ENCODE data around the gene SARDH.

The SARDH gene

DNA sequence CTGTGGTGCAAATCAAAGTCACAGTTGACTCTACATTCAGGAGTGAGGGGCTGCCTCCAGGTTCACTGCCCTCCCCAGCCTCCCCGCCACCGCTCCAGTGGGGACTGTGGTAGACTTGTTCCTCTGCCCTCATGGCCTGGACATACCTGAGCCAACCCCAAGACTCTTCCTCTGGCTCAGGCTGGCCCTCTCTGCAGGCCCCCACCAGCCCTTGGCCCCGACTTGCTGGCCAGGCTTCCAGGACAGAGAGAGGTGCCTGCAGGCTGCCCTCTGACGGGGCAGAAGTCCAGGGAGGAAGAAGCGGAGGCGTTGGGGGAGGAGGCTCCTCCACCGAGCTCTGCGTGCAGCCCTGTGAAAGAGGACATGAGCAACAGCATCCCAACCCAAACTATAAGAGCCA lies 2.8 kb upstream of the SARDH start:
- ChIA-PET POLR2A (no interaction called here), CTCF (no interaction called here)
- TF ChIP-seq FOXM1 (IDR thresholded peaks at IDR 0.05; ENCODE audit: borderline replicate concordance) (no peak), FOXA1 (IDR thresholded peaks at IDR 0.05) (no peak), TARDBP (IDR thresholded peaks at IDR 0.05) (no peak), BHLHE40 (IDR thresholded peaks at IDR 0.05; ENCODE audit: borderline replicate concordance) (no peak), L3MBTL2 (conservative IDR thresholded peaks at IDR 0.05) (no peak), SUZ12 (IDR thresholded peaks at IDR 0.05) (no peak), ELF4 (IDR thresholded peaks at IDR 0.05) (no peak), FOXK2 (IDR thresholded peaks at IDR 0.05) (no peak), NFRKB (IDR thresholded peaks at IDR 0.05) (no peak), CTBP1 (IDR thresholded peaks at IDR 0.05; ENCODE audit: borderline replicate concordance) (no peak), HDGF (IDR thresholded peaks at IDR 0.05; ENCODE audit: borderline replicate concordance) (no peak), LEF1 (IDR thresholded peaks at IDR 0.05; ENCODE audit: borderline replicate concordance) (no peak), SP1 (IDR thresholded peaks at IDR 0.05) (no peak), ARNT (IDR thresholded peaks at IDR 0.05) (no peak), ZNF384 (IDR thresholded peaks at IDR 0.05) (no peak)
- TF ChIP-seq, protein P1, sequence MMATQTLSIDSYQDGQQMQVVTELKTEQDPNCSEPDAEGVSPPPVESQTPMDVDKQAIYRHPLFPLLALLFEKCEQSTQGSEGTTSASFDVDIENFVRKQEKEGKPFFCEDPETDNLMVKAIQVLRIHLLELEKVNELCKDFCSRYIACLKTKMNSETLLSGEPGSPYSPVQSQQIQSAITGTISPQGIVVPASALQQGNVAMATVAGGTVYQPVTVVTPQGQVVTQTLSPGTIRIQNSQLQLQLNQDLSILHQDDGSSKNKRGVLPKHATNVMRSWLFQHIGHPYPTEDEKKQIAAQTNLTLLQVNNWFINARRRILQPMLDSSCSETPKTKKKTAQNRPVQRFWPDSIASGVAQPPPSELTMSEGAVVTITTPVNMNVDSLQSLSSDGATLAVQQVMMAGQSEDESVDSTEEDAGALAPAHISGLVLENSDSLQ (IDR thresholded peaks at IDR 0.05): no peak
- DNase-seq (ENCODE audit: extremely low spot score): no peak

DNA sequence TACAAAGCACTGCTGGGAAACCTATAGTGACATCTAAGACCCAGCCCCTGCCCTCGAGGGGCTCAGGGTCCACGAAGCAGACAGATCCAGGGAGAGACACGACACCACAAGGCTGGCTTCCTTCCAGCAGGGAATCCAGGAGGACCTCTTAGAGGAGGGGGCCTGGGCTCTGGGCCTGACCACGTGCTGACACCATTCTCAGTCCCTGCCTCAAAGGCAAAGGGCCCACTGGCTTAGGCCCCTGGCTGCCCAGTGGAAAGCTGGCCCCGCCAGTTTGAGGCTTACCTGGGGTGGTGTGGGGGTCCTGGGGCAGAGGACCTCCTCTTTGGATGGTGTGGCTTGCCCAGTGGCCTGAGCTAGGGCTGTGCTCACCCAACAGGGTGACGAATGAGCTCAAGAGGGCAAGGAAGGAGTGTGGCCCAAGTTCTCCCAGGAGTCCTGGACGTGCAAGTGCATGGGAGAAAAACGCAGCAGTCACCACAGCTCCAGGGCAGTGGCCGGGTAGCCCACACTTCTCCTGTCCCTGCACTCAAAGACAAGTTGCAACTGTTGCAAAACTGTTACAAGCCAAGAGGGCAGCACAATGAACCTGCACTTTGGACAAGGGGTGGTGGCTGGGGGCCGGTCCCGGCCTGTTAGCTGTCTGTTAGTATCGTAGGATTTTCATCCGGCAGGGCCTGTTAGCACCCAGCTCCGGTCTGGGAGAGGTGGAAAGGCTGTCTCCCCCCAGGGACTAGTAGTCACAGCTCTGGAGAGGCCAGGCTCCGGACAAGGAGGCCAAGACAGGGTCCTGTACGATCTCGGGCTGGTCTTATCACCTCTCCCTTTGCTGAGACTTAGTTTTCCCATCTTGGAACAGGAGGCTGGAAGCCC lies 1.5 kb upstream of the SARDH start:
- ChIA-PET CTCF (interaction anchor here (0.5 kb wide), 1 partner anchor 218 kb away, joined by 3 read pairs; no protein-coding TSS in a partner anchor), POLR2A (no interaction called here)
- DNase-seq (ENCODE audit: extremely low spot score): no peak
- no peak for TF ChIP-seq L3MBTL2 (conservative IDR thresholded peaks at IDR 0.05)
- TF ChIP-seq NFRKB (IDR thresholded peaks at IDR 0.05): no peak
- TF ChIP-seq ZNF384 (IDR thresholded peaks at IDR 0.05): no peak
- TF ChIP-seq SP1 (IDR thresholded peaks at IDR 0.05): no peak
- TF ChIP-seq ARNT (IDR thresholded peaks at IDR 0.05): no peak
- no peak for TF ChIP-seq SUZ12 (IDR thresholded peaks at IDR 0.05)
- TF ChIP-seq FOXM1 (IDR thresholded peaks at IDR 0.05; ENCODE audit: borderline replicate concordance): no peak
- no peak for TF ChIP-seq TARDBP (IDR thresholded peaks at IDR 0.05)
- no peak for TF ChIP-seq HDGF (IDR thresholded peaks at IDR 0.05; ENCODE audit: borderline replicate concordance)

DNA sequence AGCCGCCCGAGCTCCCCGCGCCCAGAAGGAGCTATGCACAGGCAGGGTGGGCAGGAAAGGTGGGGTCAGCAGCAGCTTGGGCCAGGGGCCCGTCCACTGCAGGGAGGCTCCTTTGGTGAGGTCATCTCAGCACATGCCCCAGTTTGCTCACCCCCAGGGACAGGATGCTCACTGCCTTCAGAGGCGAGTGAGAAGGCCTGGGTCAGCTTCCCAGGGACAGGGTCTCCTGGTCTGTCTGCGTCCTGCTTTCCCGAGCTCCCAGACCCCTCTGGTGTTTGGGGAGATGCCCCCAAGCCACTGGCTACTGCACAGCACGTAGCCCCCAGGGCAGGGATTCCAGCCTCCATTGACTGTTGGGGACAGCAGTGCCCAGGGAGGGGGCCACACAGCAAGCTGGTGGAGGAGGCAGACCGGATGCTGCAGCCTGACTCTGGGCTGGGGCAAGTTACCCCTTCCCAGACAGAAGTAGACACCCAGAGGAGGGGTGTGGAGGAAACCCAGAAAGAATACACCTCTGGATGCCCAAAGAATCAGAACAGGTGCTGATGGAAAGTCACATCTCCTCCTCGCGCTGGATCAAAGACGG lies 581 bp upstream of the SARDH start:
- no peak for DNase-seq (ENCODE audit: extremely low spot score)
- CTCF ChIA-PET: interaction anchor here (0.5 to 0.6 kb wide), 2 partner anchors 8 to 217 kb away, joined by 3 read pairs; no protein-coding TSS in a partner anchor
- POLR2A ChIA-PET: no interaction called here
- TF ChIP-seq, protein P1 (IDR thresholded peaks at IDR 0.05): no peak
- no peak for TF ChIP-seq NFRKB (IDR thresholded peaks at IDR 0.05)

DNA sequence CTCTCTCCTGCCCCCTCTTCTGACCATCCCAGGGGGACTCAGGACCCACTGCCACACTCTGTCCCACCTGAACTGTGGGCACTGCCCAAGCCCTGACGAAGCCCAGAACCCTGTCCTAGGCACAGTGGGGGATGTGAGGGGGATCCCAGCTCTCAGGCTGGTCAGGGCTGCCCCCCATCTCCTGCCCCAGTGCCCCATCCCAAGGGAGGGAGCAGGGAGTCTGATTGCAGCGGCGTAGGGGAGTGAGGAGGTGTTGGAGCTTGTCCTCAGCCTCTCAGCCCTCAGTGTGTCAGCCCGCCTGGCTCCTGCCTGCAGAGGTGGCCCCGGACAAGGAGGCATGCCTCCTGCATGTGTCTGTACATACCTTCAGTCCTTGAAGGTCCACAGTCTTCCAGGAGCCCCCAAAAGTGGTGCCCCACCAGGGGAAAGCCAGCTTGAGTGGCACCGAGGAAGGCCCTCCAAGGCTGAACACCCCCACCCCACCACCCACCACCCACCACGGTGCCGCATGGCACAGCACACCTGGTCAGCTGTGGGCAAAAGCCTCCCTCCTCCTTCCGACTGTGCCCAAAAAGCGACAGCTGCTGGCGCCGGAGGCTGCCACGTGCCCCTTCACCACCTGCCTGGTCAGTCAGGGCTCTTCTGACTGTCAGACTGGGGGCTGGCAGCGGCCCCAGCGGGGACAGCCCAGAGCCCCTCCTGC lies 930 bp downstream of the SARDH start:
- no peak for TF ChIP-seq FOXM1 (IDR thresholded peaks at IDR 0.05; ENCODE audit: borderline replicate concordance)
- TF ChIP-seq ZNF384 (IDR thresholded peaks at IDR 0.05): no peak
- ChIA-PET CTCF (no interaction called here), POLR2A (no interaction called here)
- DNase-seq (ENCODE audit: extremely low spot score): no peak

DNA sequence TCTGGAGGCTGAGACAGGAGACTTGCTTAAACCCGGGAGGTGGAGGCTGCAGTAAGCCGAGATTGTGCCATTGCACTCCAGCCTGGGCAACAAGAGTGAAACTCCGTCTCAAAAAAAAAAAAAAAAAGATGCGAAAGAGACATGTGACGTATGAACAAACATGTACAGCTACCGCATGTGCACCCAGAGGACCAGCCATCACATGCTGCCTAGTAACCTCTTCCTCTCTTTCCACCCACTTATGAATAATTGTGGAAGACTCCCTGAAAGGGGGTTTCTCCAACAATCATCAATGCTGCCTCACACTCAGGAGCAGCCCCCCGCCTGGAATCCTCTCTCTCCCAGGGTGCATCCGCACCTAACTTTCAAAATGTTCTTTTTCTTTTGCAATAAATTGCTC lies 2.2 kb downstream of the SARDH start:
- CTCF ChIA-PET: no interaction called here
- no peak for DNase-seq (ENCODE audit: extremely low spot score)
- TF ChIP-seq ELF4 (IDR thresholded peaks at IDR 0.05): no peak
- TF ChIP-seq FOXA1 (IDR thresholded peaks at IDR 0.05): no peak
- TF ChIP-seq, protein P1 (IDR thresholded peaks at IDR 0.05): no peak
- no peak for TF ChIP-seq FOXK2 (IDR thresholded peaks at IDR 0.05)
- no peak for TF ChIP-seq ARNT (IDR thresholded peaks at IDR 0.05)
- TF ChIP-seq LEF1 (IDR thresholded peaks at IDR 0.05; ENCODE audit: borderline replicate concordance): no peak
- no peak for TF ChIP-seq SUZ12 (IDR thresholded peaks at IDR 0.05)
- no peak for TF ChIP-seq BHLHE40 (IDR thresholded peaks at IDR 0.05; ENCODE audit: borderline replicate concordance)
- TF ChIP-seq SP1 (IDR thresholded peaks at IDR 0.05): no peak
- TF ChIP-seq ZNF384 (IDR thresholded peaks at IDR 0.05): no peak
- TF ChIP-seq NFRKB (IDR thresholded peaks at IDR 0.05): no peak
- no peak for TF ChIP-seq HDGF (IDR thresholded peaks at IDR 0.05; ENCODE audit: borderline replicate concordance)
- no peak for TF ChIP-seq L3MBTL2 (conservative IDR thresholded peaks at IDR 0.05)
- no peak for TF ChIP-seq CTBP1 (IDR thresholded peaks at IDR 0.05; ENCODE audit: borderline replicate concordance)
- no peak for TF ChIP-seq FOXM1 (IDR thresholded peaks at IDR 0.05; ENCODE audit: borderline replicate concordance)
- no peak for TF ChIP-seq TARDBP (IDR thresholded peaks at IDR 0.05)
- POLR2A ChIA-PET: no interaction called here

DNA sequence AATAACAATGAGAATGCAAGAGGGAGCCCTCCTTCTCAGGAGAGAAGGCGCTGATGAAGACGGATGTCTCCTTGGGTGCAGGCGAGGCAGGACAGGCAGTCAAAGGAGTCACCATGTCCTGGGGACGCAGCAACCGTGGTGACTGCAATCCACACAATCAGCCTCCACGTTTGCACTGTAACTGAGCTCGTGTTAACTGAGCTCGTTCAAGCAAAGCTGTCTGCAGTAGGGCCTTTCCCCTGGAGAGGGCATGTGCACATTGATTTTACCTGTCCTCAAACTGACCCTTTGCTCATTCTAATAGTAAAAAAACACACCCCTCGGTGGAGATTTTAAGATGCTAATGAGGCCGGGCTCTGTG lies 2.8 kb downstream of the SARDH start:
- POLR2A ChIA-PET: no interaction called here
- no peak for DNase-seq (ENCODE audit: extremely low spot score)
- CTCF ChIA-PET: no interaction called here
- no peak for TF ChIP-seq FOXM1 (IDR thresholded peaks at IDR 0.05; ENCODE audit: borderline replicate concordance)
- no peak for TF ChIP-seq NFRKB (IDR thresholded peaks at IDR 0.05)
- TF ChIP-seq BHLHE40 (IDR thresholded peaks at IDR 0.05; ENCODE audit: borderline replicate concordance): no peak
- no peak for TF ChIP-seq SP1 (IDR thresholded peaks at IDR 0.05)
- no peak for TF ChIP-seq SUZ12 (IDR thresholded peaks at IDR 0.05)
- TF ChIP-seq CTBP1 (IDR thresholded peaks at IDR 0.05; ENCODE audit: borderline replicate concordance): no peak
- no peak for TF ChIP-seq ARNT (IDR thresholded peaks at IDR 0.05)

All from HEK293T (cell line).